HepG2 (cell line): ENCODE results near the gene ARMH1. TPM values are rescaled to one million over a fixed set of nuclear protein-coding genes. Genes with fewer than 3 reads are reported as not detected.

ENCODE experiments used
- ATM ChIP-seq: fragments of 450-650 bp; IDR thresholded peaks from 2 replicates; pipeline ENCODE4 v1.7.1; 2017; ENCODE audit warnings: mild to moderate bottlenecking, borderline replicate concordance
- HNRNPH1 ChIP-seq: fragments of 200-400 bp; formaldehyde crosslinking; optimal IDR thresholded peaks from 2 replicates; pipeline ENCODE3; 2017; ENCODE audit warnings: mild to moderate bottlenecking, low read depth, low read length
- IKZF4 ChIP-seq: sonication (generic); formaldehyde crosslinking; IDR thresholded peaks from 2 replicates; pipeline ENCODE4 v1.5.1; 2020; ENCODE audit warnings: borderline replicate concordance, mild to moderate bottlenecking, low read depth, missing genetic modification reagents; ENCODE audit errors: not compliant biosample characterization
- MEIS2 ChIP-seq: sonication (generic); formaldehyde crosslinking; IDR thresholded peaks from 2 replicates; pipeline ENCODE4 v1.9.0; 2021; ENCODE audit warnings: mild to moderate bottlenecking, missing genetic modification reagents
- PHF5A ChIP-seq: IDR thresholded peaks from one replicate; pipeline ENCODE4 v1.6.1; 2018; ENCODE audit warnings: low read depth, missing genetic modification reagents; ENCODE audit not compliant: unreplicated experiment
- RNF2 ChIP-seq: fragments of 450-650 bp; conservative IDR thresholded peaks from 2 replicates; pipeline ENCODE4 v1.6.1; 2016; ENCODE audit warnings: low read depth
- SAP130 ChIP-seq: IDR thresholded peaks from 2 replicates; pipeline ENCODE4 v1.6.1; 2016; ENCODE audit warnings: low read depth
- SKI ChIP-seq: fragments of 450-650 bp; IDR thresholded peaks from one replicate; pipeline ENCODE4 v1.6.1; 2018; ENCODE audit warnings: mild to moderate bottlenecking; ENCODE audit not compliant: partially characterized antibody
- TARDBP ChIP-seq: sonication (generic); formaldehyde crosslinking; IDR thresholded peaks from 2 replicates; pipeline ENCODE4 v1.8.0; 2022; ENCODE audit warnings: mild to moderate bottlenecking, missing genetic modification reagents
- THAP11 ChIP-seq: IDR thresholded peaks from 2 replicates; pipeline ENCODE4 v1.6.1; 2016; ENCODE audit warnings: missing biosample characterization, missing genetic modification reagents
- ZBTB8A ChIP-seq: sonication (generic); formaldehyde crosslinking; IDR thresholded peaks from 2 replicates; pipeline ENCODE4 v1.4.0; 2020; ENCODE audit warnings: mild to moderate bottlenecking, low read depth, missing genetic modification reagents, borderline replicate concordance
- ZFP36L1 ChIP-seq: sonication (generic); formaldehyde crosslinking; IDR thresholded peaks from 2 replicates; pipeline ENCODE4 v1.8.0; 2022; ENCODE audit warnings: mild to moderate bottlenecking, missing genetic modification reagents, moderate library complexity
- ZNF263 ChIP-seq: sonication (generic); formaldehyde crosslinking; IDR thresholded peaks from 2 replicates; pipeline ENCODE4 v1.4.0; 2020; ENCODE audit warnings: missing genetic modification reagents
- ZNF329 ChIP-seq: sonication (generic); formaldehyde crosslinking; IDR thresholded peaks from 2 replicates; pipeline ENCODE4 v1.9.0; 2021; ENCODE audit warnings: low read depth, mild to moderate bottlenecking, missing genetic modification reagents
- ZNF446 ChIP-seq: sonication (generic); formaldehyde crosslinking; IDR thresholded peaks from 2 replicates; pipeline ENCODE4 v1.5.0; 2020; ENCODE audit warnings: mild to moderate bottlenecking, missing genetic modification reagents
- ZNF468 ChIP-seq: sonication (generic); formaldehyde crosslinking; IDR thresholded peaks from 2 replicates; pipeline ENCODE4 v1.8.0; 2022; ENCODE audit warnings: mild to moderate bottlenecking, moderate library complexity, missing genetic modification reagents
- ZNF841 ChIP-seq: sonication (generic); formaldehyde crosslinking; IDR thresholded peaks from 2 replicates; pipeline ENCODE4 v1.8.1; 2023; ENCODE audit warnings: missing genetic modification reagents, borderline replicate concordance
- polyA plus RNA-seq, 8 experiments: library from polyadenylated mRNA; depleted of rRNA in 3 of 8; stranded (reverse) in 7 of 8; unstranded in 1 of 8; fragments of >200 nt; fragmentation: Illumina TruSeq in 4 of 8; extraction: Trizol in 4 of 8; gene quantifications; 2 replicates each; pipeline versions ENCODE4 v1.2.1 to v1.2.3, GENCODE V29; 2011 to 2016; ENCODE audit warnings: low read depth in 4 of 8, missing spikeins in 1 of 8, mixed read lengths in 1 of 8; ENCODE audit not compliant: insufficient read depth in 1 of 8
- total RNA-seq, 5 experiments: library from RNA; depleted of rRNA; stranded (reverse); fragments of >200 nt; fragmentation: Illumina TruSeq; extraction: Trizol; gene quantifications; 2 replicates each; pipeline ENCODE4 v1.2.3, GENCODE V29; 2016; ENCODE audit warnings: low read depth in 1 of 5
- TF ChIP-seq, protein P1 (sequence below): sonication (generic); formaldehyde crosslinking; IDR thresholded peaks from 2 replicates; pipeline ENCODE4 v1.4.0; 2020; ENCODE audit warnings: missing genetic modification reagents
- TF ChIP-seq, protein P2 (sequence below): IDR thresholded peaks from 2 replicates; pipeline ENCODE4 v1.6.1; 2018; ENCODE audit warnings: missing genetic modification reagents, mild to moderate bottlenecking, missing compliant biosample characterization
- TF ChIP-seq, protein P3 (sequence below): sonication (generic); formaldehyde crosslinking; IDR thresholded peaks from 2 replicates; pipeline ENCODE4 v1.4.0; 2020; ENCODE audit warnings: low read depth, missing genetic modification reagents
- TF ChIP-seq, protein P4 (sequence below): sonication (generic); formaldehyde crosslinking; IDR thresholded peaks from 2 replicates; pipeline ENCODE4 v1.5.1; 2020; ENCODE audit warnings: missing genetic modification reagents, mild to moderate bottlenecking, borderline replicate concordance

The ARMH1 gene
- total and polyA plus RNA-seq, 2 of the 13 experiments (the other 11 are each of a cell fraction or from before 2014, with no cell fraction given) = 0.69 TPM; not detected in 1

DNA sequence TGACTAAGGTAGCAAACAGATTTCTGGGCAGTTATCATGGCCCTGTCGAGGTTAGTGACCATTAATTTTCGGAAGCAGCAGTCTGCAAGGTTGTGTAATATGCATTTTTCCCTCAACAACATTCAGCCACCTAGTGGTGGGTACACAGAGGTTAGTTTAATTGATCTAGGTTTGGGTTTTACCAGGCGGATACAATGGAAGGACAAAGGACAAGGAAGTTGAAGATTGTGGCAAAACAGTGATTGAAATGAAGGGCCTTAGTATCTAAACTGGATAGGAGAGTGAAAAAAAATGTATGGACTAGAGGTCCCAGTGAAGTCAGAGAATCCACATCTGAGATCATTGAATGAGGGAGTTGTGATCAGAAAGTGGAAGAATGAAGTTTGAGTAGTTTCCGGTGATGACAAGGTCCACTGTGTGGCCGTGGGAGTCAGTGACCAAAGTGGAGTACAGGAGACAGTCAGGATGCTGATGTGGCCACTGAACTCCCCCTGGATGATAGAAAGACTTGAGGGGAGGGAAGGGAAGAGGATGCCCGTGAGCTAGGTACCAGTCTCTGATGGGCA, 2.8 kb downstream of the ARMH1 start (continued):
- TF ChIP-seq, protein P1, sequence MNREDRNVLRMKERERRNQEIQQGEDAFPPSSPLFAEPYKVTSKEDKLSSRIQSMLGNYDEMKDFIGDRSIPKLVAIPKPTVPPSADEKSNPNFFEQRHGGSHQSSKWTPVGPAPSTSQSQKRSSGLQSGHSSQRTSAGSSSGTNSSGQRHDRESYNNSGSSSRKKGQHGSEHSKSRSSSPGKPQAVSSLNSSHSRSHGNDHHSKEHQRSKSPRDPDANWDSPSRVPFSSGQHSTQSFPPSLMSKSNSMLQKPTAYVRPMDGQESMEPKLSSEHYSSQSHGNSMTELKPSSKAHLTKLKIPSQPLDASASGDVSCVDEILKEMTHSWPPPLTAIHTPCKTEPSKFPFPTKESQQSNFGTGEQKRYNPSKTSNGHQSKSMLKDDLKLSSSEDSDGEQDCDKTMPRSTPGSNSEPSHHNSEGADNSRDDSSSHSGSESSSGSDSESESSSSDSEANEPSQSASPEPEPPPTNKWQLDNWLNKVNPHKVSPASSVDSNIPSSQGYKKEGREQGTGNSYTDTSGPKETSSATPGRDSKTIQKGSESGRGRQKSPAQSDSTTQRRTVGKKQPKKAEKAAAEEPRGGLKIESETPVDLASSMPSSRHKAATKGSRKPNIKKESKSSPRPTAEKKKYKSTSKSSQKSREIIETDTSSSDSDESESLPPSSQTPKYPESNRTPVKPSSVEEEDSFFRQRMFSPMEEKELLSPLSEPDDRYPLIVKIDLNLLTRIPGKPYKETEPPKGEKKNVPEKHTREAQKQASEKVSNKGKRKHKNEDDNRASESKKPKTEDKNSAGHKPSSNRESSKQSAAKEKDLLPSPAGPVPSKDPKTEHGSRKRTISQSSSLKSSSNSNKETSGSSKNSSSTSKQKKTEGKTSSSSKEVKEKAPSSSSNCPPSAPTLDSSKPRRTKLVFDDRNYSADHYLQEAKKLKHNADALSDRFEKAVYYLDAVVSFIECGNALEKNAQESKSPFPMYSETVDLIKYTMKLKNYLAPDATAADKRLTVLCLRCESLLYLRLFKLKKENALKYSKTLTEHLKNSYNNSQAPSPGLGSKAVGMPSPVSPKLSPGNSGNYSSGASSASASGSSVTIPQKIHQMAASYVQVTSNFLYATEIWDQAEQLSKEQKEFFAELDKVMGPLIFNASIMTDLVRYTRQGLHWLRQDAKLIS (CRISPR knock-in tag) = no peak
- TF ChIP-seq ZNF263 (CRISPR knock-in tag) (no peak), ZNF446 (CRISPR knock-in tag) (no peak), ZNF329 (no peak), ZNF841 (no peak), HNRNPH1 (no peak), ZFP36L1 (CRISPR knock-in tag) (no peak), RNF2 (no peak), SKI (no peak), PHF5A (CRISPR knock-in tag) (no peak), ZBTB8A (CRISPR knock-in tag) (no peak), IKZF4 (no peak), MEIS2 (CRISPR knock-in tag) (no peak), THAP11 (CRISPR knock-in tag) (no peak; the same call in none of the 2 replicates), ATM (peak; percentile 87; the same call in 1 of the 2 replicates), SAP130 (CRISPR knock-in tag) (peak; percentile 63), TARDBP (no peak), ZNF468 (CRISPR knock-in tag) (no peak)
- TF ChIP-seq, protein P2, sequence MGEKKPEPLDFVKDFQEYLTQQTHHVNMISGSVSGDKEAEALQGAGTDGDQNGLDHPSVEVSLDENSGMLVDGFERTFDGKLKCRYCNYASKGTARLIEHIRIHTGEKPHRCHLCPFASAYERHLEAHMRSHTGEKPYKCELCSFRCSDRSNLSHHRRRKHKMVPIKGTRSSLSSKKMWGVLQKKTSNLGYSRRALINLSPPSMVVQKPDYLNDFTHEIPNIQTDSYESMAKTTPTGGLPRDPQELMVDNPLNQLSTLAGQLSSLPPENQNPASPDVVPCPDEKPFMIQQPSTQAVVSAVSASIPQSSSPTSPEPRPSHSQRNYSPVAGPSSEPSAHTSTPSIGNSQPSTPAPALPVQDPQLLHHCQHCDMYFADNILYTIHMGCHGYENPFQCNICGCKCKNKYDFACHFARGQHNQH (CRISPR knock-in tag) = no peak
- TF ChIP-seq, protein P3, sequence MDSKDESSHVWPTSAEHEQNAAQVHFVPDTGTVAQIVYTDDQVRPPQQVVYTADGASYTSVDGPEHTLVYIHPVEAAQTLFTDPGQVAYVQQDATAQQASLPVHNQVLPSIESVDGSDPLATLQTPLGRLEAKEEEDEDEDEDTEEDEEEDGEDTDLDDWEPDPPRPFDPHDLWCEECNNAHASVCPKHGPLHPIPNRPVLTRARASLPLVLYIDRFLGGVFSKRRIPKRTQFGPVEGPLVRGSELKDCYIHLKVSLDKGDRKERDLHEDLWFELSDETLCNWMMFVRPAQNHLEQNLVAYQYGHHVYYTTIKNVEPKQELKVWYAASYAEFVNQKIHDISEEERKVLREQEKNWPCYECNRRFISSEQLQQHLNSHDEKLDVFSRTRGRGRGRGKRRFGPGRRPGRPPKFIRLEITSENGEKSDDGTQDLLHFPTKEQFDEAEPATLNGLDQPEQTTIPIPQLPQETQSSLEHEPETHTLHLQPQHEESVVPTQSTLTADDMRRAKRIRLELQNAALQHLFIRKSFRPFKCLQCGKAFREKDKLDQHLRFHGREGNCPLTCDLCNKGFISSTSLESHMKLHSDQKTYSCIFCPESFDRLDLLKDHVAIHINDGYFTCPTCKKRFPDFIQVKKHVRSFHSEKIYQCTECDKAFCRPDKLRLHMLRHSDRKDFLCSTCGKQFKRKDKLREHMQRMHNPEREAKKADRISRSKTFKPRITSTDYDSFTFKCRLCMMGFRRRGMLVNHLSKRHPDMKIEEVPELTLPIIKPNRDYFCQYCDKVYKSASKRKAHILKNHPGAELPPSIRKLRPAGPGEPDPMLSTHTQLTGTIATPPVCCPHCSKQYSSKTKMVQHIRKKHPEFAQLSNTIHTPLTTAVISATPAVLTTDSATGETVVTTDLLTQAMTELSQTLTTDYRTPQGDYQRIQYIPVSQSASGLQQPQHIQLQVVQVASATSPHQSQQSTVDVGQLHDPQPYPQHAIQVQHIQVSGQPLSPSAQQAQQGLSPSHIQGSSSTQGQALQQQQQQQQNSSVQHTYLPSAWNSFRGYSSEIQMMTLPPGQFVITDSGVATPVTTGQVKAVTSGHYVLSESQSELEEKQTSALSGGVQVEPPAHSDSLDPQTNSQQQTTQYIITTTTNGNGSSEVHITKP (CRISPR knock-in tag) = no peak
- TF ChIP-seq, protein P4, sequence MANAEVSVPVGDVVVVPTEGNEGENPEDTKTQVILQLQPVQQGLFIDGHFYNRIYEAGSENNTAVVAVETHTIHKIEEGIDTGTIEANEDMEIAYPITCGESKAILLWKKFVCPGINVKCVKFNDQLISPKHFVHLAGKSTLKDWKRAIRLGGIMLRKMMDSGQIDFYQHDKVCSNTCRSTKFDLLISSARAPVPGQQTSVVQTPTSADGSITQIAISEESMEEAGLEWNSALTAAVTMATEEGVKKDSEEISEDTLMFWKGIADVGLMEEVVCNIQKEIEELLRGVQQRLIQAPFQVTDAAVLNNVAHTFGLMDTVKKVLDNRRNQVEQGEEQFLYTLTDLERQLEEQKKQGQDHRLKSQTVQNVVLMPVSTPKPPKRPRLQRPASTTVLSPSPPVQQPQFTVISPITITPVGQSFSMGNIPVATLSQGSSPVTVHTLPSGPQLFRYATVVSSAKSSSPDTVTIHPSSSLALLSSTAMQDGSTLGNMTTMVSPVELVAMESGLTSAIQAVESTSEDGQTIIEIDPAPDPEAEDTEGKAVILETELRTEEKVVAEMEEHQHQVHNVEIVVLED (CRISPR knock-in tag) = no peak
